ENCODE data around the gene PARVG.

The PARVG gene

GRCh38 chr22:44181033-44181911 lies 547 bp downstream of the PARVG start:
- DNase-seq (ENCODE audit: low read depth), result peak; percentile 48

GRCh38 chr22:44181912-44182587 lies 1.3 kb downstream of the PARVG start:
- no peak for DNase-seq (ENCODE audit: low read depth)

- DNase-seq (ENCODE audit: low read depth), result peak; percentile 26
Observed at GRCh38 chr22:44182588-44183286, 2.0 kb downstream of the PARVG start.

DNA sequence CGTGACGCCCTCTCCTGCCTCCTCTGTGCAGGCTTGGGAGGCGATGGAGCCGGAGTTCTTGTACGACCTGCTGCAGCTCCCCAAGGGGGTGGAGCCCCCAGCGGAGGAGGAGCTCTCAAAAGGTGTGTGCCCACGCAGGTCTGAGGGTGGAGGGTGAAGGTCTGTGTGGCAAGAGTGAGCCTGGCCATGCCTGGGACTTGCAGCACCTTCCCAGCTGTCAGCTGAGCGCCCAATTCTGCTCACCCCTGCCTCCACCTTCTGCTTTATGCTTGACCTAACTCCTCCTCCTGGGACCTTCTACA lies 2.5 kb downstream of the PARVG start:
- no peak for DNase-seq (ENCODE audit: low read depth)

GRCh38 chr22:44184006-44184405 lies 3.3 kb downstream of the PARVG start:
- no peak for DNase-seq (ENCODE audit: low read depth)

DNA sequence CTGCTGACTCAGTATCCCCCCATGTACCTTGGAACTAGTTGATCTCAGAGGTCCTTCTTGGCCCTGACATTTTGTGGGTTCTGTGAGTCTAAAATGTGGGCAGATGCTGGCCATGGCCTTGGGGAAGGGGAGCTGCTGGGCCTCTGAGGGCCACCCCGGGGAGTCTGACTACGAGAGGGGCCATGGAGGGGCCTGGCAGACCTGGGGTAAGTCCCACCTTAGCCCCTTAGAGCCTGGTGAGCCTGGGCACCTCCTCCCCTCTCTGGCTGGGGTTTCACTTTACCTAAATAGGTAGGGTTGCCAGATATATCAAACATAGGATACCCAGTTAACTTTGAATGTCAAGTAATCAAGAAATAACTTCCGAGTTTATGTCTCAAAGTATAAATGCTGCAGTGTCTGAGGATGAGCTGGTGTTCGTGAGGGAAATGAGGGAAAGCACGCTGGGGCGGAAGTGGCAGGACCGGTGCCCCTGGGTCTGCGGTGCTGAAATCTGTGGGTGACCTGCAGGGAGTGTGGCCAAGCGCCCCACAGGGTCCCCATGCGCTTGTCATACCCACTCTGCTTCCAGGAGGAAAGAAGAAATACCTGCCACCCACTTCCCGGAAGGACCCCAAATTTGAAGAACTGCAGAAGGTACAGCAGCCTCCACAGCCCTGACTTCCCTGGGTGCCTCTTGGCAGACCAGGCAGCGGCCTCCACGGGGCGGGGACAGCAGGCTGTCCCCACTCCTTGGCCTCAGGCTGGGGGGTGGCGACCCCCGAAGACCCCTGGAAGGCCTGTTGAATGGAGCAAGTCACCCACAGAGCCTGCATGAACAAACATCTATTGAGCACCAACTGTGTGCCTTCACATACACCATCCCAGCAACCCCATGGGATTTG lies 4.8 kb downstream of the PARVG start:
- no peak for DNase-seq (ENCODE audit: low read depth)

DNA sequence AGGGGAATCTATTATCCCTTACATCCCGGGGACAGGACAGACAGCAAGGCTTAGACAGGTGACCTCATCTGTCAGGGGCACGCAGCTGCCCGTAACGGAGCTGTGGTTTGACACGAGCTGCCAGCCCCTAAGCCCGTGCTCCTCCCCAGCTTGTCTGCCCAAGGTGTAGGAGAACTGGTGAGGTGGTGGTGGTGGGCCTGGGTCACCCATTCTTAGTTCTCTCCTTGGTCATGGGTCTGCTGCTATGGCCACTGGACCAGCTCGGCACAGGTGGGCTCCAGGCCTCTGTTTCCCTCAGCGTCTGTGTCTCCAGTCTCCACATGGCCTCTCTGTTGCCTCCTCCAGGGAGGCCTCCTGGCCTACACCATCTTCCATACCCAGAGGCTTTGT lies 5.4 kb downstream of the PARVG start:
- no peak for DNase-seq (ENCODE audit: low read depth)

- no peak for DNase-seq (ENCODE audit: low read depth)
Observed at GRCh38 chr22:44186737-44187136, 6.0 kb downstream of the PARVG start.

DNA sequence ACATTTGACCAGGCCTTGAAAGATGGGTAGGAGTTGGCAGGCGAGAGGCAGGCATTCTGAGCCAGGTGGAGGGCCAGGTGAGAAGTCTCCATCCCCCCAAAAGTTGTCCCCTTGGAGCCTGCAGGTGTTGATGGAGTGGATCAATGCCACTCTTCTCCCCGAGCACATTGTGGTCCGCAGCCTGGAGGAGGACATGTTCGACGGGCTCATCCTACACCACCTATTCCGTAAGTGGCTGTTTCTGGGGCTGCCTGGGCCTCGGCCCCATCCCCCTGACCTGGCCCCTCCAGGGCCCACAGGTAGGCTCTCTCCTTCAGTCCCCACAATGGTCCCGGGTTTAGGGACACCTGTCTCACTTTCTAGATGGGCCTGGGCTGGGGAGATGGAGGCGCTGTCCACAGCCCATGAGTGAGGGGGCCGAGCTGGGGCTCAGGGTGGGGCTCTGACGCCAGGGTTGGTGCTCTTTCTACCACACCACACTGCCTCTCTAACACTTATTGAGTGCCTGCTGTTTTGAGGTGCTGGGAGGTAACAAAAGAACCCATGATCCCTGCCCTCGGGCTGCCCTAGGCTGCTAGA lies 7.0 kb downstream of the PARVG start:
- DNase-seq (ENCODE audit: low read depth), result no peak

DNA sequence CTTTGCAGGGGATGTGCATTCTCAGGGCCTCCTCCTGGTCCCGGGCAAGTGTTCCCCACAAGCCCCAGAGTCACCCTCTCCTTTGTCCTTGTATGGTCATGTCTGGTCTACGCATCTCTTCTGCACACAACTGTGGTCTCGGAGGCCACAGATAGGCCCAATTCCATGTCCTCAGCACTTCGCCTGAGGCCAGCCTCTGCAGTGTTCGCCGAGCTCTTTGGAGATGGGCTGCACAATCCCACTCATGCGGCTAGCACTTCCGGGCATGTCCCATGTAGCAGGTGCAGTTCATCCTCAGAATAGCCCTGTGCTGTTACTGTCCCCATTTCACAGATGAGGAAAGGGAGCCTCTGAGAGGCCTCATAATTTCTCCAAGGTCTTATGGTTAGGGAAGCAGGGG lies 7.6 kb downstream of the PARVG start:
- no peak for DNase-seq (ENCODE audit: low read depth)

GRCh38 chr22:44188986-44189630 lies 8.4 kb downstream of the PARVG start:
- no peak for DNase-seq (ENCODE audit: low read depth)

GRCh38 chr22:44190381-44190976 lies 9.8 kb downstream of the PARVG start:
- no peak for DNase-seq (ENCODE audit: low read depth)

DNA sequence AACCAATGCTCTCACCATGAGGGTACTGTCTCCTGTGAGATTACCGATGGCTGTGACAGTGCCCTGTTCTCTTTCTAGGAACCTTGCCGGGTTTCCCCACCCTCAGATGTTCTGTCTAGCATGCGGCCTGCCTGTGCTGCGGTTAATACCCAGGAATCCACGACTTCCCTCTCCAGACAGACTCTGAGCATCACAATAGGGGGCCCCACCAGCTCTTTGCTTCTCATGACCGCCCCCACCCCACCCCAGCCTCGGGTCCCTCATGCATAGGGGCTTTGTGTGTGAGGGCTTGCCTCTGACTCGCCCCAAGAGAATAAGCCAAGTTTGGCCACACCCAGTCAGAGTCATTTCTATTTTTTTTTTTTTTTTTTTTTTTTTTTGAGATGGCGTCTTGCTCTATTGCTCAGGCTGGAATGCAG lies 10.3 kb downstream of the PARVG start:
- peak; percentile 39 for DNase-seq (ENCODE audit: low read depth)

DNA sequence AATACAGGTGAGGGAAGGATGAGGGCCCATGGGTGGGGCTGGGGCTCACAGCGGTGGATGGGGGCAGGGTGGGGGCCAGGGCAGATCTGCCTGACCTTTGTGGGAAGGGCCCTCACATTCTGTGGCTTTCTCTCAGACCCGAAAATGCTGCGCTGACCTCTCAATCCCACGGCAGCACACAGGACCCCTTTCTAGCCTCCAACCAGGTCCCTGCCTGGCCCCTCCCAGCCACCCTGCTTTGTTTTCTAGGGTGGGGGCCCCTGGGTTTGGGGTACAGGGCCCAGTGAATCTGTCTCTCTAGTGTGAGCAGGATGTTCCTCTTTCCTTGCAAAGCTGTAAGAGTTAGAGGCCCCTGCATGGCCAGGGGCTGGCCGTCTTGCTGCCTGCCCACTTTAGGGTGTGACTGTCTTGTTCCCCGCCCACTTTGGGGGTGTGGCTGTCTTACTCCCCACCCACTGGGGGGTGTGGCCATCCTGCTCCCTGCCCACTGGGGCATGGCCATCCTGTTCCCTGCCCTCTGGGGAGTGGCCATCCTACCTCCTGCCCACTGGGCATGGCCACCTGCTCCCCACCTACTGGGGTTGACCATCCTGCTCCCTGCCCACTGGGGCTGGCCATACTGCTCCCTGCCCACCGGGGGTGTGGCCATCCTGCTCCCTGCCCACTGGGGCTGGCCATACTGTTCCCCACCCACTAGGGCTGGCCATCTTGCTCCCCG lies 11.5 kb downstream of the PARVG start:
- no peak for DNase-seq (ENCODE audit: low read depth)

DNA sequence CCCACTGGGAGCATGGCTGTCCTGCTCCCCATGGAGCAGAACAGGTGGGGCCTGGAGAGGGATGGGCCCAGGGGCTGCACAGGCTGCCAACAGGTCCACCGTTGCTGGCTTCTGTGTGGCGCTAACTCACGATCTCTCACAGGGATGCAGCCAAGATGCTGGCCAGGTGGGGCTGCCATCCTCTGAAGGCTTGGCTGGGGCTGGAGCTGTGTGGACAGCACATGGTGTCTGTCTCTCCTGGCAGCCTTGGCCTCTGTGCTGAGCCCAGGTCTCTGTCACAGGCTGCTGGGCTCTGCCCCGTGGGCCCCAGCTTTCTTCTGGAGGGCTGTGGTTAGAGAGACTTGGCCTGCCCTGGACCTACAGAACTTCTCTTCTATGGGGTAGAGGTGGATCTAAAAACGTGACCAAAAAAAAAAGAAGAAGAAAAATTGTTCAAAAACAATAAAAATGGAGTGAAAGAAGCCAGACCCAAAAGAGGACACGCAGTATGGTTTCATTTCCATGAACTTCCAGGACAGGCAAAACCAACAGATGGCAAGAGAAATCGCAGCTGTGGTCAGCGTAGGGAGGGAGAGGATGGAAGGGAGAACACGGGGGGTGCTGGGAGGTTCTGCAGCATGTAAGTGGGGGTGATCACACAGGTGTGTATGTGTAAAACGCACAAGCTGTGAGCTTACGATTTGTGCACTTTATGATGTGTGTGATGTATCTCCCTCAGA lies 12.2 kb downstream of the PARVG start:
- no peak for DNase-seq (ENCODE audit: low read depth)

- DNase-seq (ENCODE audit: low read depth), result no peak
Observed at GRCh38 chr22:44193535-44193891, 12.8 kb downstream of the PARVG start.

GRCh38 chr22:44194569-44194968 lies 13.8 kb downstream of the PARVG start:
- DNase-seq (ENCODE audit: low read depth), result no peak

DNA sequence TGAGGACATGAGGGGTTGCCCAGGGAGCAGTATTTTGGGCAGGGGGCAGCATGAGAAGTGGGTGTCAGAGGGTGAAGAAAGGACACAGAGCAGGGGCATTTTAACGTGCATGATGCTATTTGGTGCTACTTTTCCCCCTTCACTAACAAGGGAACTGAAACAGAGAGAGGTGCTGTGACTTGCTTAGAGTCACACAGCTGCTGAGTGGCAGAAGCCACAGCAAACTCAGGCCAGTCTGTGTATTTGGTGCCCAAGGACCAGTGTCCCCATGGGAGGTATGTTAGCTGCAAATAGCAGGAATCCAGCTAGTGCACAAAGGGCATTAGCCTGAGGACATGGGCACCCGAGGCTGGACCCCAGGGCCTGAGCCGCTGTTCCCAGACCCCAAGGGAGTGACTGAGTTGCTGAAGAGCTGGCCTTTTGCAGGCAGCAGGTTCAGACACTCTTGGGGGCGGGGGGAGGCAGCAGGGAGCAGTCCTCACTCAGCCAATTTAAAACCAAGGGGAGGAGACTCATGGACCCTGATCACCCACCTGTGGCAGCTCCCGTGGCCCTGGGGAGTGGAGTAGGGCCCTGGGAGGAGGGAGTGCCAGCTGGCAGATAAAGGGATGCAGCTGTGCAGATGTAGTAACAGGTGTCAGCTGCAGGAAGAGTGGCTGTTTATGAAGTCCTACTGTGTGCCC lies 14.6 kb downstream of the PARVG start:
- DNase-seq (ENCODE audit: low read depth), result no peak

DNA sequence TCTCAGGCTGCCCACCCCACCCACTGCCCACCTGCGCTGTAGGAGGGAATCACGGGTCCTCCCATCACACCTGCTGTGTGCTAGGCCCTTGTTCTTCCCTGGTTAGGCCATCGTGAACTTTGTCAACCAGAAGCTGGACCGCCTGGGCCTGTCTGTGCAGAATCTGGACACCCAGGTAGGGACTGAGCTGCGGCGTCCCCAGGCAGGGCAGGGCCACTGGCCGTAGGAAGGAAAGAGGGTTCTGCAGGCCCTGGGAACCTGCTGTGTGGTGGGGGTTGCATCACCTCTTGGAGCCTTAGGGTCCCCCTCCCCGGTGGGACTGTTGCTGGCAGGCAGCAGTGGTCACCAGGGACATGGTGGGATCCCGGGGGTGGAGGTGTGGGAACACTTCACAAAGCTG lies 15.5 kb downstream of the PARVG start:
- no peak for DNase-seq (ENCODE audit: low read depth)
